ENCODE measurements around the gene PLK5.

The PLK5 gene

GRCh38 chr19:1560286-1560882, 36.5 kb downstream of the PLK5 start:
- DNase-seq: no peak

DNA sequence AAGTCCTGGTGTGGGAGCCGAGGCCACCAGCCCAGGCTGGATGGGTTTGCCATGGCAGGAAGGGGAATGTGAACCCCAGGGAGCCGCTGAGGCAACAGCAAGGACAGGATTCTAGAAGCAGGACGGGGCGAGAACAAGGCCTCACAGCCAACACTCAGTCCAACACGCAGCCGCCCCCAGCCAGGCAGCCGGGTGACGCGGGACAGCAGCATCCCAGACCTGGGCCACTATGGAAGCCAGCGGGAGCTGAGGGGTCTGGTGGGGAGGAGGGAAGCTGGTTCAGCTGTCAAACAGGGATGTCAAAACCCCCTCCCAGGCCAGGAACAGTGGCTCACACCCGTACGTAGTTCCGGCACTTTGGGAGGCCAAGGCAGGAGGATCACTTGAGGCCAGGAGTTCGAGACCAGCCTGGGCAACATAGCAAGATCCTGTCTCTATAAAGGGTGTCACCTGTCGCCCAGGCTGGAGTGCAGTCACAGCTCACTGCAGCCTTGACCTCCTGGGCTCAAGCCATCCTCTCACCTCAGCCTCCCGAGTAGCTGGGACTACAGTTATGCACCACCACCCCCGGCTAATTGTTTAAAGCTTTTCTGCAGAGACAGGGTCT, 37.5 kb downstream of the PLK5 start:
- DNase-seq: no peak

DNA sequence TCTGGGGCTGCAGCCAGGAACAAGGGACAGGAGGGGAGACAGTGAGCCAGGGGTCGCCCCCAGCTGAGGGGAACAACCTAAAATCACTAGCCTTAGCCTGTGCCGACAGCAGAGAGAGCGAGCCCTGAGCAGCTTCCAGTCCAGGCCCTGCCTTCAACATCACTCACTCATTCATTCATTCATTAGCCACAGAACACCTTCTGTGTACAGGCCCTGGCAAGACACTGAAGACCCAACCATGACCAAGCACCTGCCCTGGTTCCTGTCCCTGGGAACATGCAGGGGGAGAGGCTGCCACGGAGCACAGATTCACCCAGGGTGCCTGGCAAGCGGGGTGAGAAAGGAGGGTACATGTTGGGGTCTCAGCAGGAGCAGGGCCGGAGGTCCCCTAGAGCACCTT, 39.4 kb downstream of the PLK5 start:
- no peak for DNase-seq

- DNase-seq: no peak
These were observed 42.7 kb downstream of the PLK5 start for GRCh38 chr19:1566392-1567115.

- DNase-seq: no peak
These were observed 43.4 kb downstream of the PLK5 start for GRCh38 chr19:1567116-1567847.

DNA sequence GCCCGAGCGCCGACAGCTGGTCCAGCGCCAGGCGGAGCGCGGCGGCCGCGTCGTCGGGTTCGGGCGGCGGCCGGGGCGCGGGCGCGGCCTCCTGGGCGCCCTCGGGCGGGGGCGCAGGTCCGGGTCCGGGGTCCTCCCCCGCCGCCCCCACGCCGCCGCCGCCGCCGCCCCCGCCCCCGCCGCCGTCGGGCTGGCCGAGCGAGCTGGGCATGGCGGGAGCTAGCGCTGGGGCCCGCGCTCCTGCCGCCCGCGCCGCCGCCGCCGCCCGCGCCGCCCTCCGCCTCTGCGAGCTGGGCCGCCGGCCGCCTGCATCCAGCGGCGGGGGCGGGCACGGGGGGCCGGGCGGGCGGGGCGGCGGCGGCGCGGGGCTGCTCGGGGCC, 44.0 kb downstream of the PLK5 start:
- DNase-seq: no peak

GRCh38 chr19:1568320-1569019, 44.6 kb downstream of the PLK5 start, which contains the start of gene MEX3D:
MEX3D (minus strand) TSS chr19:1568325; CDS start chr19:1568058, 267 bp downstream.
- DNase-seq: peak; percentile 27

- DNase-seq: no peak
These were observed 46.1 kb downstream of the PLK5 start for GRCh38 chr19:1569997-1570396.

DNA sequence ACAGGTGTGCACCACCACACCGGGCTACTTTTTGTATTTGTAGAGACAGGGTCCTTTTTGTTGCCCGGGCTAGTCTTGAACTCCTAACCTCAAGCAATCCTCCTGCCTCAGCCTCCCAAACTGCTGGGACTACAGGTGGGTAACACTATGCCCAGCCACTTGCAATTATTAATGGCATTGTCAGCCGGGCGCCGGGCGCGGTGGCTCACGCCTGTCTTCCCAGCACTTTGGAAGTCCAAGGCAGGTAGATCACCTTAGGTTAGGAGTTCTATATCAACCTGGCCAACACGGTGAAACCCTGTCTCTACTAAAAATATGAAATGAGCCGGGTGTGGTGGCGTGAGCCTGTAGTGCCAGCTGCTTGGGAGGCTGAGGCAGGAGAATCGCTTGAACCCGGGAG, 47.0 kb downstream of the PLK5 start:
- no peak for DNase-seq

DNA sequence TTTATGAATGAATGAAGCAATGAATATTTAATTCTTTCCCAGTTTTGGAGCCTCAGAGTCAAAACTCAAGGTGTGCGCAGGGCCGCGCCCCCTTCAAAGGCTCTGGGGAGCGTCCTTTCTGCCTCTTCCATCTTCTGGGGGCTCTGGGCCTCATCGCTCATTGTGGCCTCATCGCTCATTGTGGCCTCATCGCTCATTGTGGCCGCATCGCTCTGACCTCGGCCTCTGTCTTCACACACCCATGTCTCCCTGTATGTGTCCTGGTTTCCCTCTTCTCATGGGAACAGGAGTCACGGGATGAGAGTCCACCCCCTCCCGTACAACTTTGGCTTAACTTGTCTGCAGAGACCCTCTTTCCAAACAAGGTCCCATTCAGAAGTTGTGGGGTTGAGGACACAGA, 47.5 kb downstream of the PLK5 start:
- no peak for DNase-seq

- DNase-seq: no peak
These were observed 48.9 kb downstream of the PLK5 start for GRCh38 chr19:1572795-1573194.

DNA sequence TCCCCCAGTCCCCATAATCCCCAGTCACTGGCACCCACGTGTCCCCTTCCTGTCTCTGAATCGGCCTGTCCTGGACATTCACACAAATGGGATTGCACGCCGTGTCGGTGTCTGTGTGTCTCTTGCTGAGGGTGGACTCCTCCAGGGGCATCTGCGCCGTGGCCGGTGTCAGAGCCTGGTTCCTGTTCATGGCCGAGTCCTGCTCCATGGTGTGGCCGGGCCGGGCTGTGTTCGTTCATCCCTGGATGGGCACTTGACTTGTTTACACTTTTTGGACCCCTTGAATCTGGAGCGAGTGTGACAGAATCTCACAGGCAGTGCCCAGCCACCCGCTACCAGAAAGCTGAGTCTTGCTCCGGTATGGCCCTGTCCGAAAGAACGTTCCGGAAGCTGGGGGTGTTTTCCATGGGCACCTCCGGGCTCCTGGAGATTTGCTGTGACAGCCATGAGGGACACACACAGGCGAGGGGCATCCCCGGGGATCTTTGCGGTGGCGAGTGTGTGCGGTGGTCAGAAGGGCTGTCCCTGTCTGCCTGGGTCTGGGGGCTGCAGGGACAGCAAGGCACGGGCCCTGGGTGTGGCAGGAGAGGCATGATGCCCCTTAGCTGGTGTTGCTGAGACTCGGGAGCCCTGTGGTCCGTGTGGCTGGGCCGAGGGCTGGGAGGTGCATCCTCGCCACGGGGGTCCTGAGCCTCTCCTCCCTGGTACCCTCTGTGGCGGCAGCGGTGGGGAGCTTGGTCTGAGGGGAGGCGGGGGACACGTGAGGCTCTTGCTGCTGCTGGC, 50.7 kb downstream of the PLK5 start:
- no peak for DNase-seq

DNA sequence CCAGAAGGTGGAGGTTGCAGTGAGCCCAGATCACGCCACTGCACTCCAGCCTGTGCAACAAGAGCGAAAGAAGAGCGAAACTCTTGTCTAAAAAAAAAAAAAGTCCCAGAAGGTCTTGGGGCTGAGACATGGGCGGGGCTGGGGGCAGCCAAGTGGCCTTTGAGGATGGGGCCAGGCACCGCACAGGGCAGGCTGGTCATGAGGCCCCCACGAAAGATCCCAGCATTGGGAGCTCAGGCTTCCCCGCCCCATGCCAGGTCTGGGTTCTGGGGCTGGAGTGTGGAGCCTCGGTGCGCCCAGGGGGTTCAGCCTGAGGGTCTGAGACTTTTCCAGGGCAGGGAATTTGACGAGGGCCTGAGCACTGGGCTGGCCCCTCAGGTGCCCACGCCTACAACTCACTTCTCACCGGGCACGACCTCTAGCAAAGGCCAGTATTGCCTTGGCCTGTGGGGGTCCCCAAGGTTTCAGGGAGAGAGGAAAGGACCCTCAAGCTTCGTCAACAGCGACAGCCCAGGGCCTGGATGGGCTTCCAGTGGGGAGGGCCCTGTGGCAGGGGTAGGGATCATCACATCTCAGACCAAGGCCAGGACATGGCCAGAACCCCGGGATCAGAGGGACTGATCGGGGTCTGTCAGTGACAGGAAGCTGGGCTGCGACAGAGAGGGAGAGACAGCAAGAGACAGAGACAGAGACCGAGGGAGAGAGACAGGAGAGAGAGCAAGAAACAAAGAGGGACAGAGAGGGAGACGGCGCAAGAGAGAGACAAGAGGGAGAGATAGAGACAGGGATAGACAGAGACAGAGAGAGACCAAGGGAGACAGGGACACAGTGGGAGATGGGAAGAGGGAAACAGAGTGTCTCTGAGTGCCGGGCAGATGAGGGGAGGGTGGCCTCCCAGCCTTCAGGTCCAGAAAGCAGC, 51.7 kb downstream of the PLK5 start:
- DNase-seq: no peak

GRCh38 chr19:1576242-1577089, 52.6 kb downstream of the PLK5 start:
- DNase-seq: no peak

DNA sequence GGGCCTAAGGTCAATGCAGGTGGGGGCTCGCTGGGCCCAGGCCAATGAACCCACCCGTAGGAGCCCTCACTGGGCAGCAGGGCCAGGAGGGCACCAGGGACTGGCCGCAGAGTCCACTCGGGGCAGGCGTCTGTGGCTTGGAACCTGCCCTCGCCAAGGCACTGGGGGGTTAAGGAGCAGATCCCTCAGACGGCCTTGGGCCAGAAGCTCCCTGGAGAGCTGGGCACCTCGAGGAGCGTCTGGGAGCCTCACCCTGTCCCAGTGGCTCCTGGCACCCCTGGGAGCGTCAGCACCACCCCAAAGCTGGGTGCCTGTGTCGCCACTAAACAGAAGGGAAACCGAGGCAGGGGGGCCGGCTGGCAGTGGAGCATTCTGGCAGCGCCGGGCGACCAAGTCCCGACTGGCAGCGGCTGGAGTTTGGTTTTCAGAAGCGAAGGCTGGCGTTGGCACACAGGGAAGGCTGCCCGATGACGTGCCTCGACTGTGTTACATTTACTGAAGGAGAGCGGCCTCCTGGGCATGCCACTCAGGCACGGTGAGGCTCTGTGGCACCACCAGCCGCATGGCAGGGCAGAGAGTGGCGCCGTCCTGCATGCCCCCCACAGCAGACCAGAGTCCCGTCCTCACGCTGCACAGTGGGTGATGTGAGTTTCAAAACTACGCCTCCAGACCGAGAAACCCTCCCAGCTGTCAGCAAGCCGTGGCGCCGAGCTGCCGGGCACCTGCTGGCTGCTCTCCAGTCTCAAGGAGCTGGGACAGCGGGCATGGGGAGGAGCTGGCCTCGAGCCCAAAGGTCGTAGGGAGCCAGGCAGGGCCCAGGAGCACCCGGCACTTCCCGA, 53.4 kb downstream of the PLK5 start:
- DNase-seq: no peak

- no peak for DNase-seq
These were observed 54.2 kb downstream of the PLK5 start for GRCh38 chr19:1577929-1578618.

GRCh38 chr19:1579222-1579621, 55.3 kb downstream of the PLK5 start:
- no peak for DNase-seq

- DNase-seq: no peak
These were observed 56.5 kb downstream of the PLK5 start for GRCh38 chr19:1580382-1580781.

DNA sequence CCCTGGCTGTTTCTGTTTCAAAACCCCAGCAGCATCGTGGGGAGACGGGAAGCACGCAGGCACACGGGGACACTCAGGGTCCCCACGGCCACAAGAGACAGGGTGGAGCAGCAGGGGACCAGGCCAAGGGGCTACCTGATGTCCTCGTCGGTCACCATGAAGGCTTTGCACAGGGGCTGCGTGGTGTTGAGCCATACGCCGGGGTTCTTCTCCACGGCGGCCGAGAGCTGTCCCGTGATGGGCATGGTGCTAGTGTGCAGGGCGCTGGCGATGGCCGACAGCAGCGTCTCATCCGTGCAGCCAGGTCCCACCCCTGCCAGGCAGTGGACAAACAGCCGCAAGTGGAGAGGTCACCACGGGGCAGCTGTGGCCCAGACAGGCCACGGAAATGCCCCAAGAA, 57.1 kb downstream of the PLK5 start:
- no peak for DNase-seq
